Measurements from ENCODE around the gene NELFA. TPM values are rescaled to one million over a fixed set of nuclear protein-coding genes. Genes with fewer than 3 reads are reported as not detected.

The NELFA gene
- total RNA-seq, 1 experiment from 2014 or later: 27.0 TPM

GRCh38 chr4:1953335-1953734, 55.4 kb downstream of the NELFA start:
- no peak overlapping the region for H3K4me3 ChIP-seq (ENCODE audit: low read depth in 2 of 2, low read length in 2 of 2)
- DNase-seq (ENCODE audit: low read depth, low spot score): no peak
- TF ChIP-seq, protein P1, sequence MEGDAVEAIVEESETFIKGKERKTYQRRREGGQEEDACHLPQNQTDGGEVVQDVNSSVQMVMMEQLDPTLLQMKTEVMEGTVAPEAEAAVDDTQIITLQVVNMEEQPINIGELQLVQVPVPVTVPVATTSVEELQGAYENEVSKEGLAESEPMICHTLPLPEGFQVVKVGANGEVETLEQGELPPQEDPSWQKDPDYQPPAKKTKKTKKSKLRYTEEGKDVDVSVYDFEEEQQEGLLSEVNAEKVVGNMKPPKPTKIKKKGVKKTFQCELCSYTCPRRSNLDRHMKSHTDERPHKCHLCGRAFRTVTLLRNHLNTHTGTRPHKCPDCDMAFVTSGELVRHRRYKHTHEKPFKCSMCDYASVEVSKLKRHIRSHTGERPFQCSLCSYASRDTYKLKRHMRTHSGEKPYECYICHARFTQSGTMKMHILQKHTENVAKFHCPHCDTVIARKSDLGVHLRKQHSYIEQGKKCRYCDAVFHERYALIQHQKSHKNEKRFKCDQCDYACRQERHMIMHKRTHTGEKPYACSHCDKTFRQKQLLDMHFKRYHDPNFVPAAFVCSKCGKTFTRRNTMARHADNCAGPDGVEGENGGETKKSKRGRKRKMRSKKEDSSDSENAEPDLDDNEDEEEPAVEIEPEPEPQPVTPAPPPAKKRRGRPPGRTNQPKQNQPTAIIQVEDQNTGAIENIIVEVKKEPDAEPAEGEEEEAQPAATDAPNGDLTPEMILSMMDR (IDR thresholded peaks at IDR 0.05): no peak
- no peak for TF ChIP-seq SIN3A (IDR thresholded peaks at IDR 0.05; ENCODE audit: borderline replicate concordance, insufficient read depth, low read depth, low read length)
- TF ChIP-seq, protein P2, sequence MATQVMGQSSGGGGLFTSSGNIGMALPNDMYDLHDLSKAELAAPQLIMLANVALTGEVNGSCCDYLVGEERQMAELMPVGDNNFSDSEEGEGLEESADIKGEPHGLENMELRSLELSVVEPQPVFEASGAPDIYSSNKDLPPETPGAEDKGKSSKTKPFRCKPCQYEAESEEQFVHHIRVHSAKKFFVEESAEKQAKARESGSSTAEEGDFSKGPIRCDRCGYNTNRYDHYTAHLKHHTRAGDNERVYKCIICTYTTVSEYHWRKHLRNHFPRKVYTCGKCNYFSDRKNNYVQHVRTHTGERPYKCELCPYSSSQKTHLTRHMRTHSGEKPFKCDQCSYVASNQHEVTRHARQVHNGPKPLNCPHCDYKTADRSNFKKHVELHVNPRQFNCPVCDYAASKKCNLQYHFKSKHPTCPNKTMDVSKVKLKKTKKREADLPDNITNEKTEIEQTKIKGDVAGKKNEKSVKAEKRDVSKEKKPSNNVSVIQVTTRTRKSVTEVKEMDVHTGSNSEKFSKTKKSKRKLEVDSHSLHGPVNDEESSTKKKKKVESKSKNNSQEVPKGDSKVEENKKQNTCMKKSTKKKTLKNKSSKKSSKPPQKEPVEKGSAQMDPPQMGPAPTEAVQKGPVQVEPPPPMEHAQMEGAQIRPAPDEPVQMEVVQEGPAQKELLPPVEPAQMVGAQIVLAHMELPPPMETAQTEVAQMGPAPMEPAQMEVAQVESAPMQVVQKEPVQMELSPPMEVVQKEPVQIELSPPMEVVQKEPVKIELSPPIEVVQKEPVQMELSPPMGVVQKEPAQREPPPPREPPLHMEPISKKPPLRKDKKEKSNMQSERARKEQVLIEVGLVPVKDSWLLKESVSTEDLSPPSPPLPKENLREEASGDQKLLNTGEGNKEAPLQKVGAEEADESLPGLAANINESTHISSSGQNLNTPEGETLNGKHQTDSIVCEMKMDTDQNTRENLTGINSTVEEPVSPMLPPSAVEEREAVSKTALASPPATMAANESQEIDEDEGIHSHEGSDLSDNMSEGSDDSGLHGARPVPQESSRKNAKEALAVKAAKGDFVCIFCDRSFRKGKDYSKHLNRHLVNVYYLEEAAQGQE (IDR thresholded peaks at IDR 0.05; ENCODE audit: insufficient read depth in 1 of 2, low read depth in 2 of 2, low read length in 1 of 2): no peak
- no peak for TF ChIP-seq TCF7L2 (IDR thresholded peaks at IDR 0.05; ENCODE audit: low read depth, low read length)
- no peaks in the 10 kb centered on the region for H3K27me3 ChIP-seq (ENCODE audit: control insufficient read depth, insufficient read depth, low read length)
- H3K9me3 ChIP-seq (ENCODE audit: control insufficient read depth, insufficient read depth, low read depth, low read length): no peaks in the 10 kb centered on the region
- CTCF ChIA-PET: no interaction called here
- no TSS peak for BruUV-seq (replicated peaks)
- H3K36me3 ChIP-seq (ENCODE audit: control insufficient read depth, insufficient read depth, low read length): peaks cover 2% of the 10 kb centered on the region
- no peak overlapping the region for H3K27ac ChIP-seq (ENCODE audit: low read length)
- POLR2A ChIA-PET: no interaction called here
- intact Hi-C loops (cut with micrococcal nuclease; ENCODE audit: unreplicated experiment) (no loop called here), in situ Hi-C loops (cut with HindIII; ENCODE audit: low pct_unique_long_range_greater_than_20kb, low sequenced_read_pairs) (no loop called here)
- ATAC-seq: no peak
- no peaks in the 10 kb centered on the region for H3K4me1 ChIP-seq (ENCODE audit: control insufficient read depth, insufficient read depth, low read length)

DNA sequence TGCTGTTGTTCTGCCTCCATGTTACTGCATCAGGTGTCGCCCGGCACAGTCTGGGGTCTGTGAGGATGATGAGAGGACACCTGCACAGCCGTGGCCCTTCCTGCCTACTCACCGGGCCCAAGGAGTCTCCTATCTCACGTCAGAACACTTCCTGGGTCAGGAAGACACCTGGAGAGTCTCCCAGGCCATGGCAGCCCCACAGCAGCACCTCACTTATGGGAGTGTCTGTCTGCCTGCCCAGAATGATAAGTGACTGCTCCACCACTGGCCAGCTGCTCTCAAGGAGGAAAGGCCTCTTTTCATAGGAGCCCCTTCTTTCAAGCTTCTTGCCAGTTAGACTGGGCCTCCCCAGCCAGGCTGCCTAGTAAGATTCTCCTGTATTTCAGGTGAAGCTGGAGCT, 56.1 kb downstream of the NELFA start:
- no peak for ATAC-seq
- CTCF ChIA-PET: no interaction called here
- intact Hi-C loops (cut with micrococcal nuclease; ENCODE audit: unreplicated experiment): no loop called here
- Histone ChIP-seq H3K4me1 (ENCODE audit: control insufficient read depth, insufficient read depth, low read length) (no peaks in the 10 kb centered on the region), H3K9me3 (ENCODE audit: control insufficient read depth, insufficient read depth, low read depth, low read length) (no peaks in the 10 kb centered on the region), H3K27me3 (ENCODE audit: control insufficient read depth, insufficient read depth, low read length) (no peaks in the 10 kb centered on the region), H3K27ac (ENCODE audit: low read length) (no peak overlapping the region), H3K4me3 (ENCODE audit: low read depth in 2 of 2, low read length in 2 of 2) (no peak overlapping the region), H3K36me3 (ENCODE audit: control insufficient read depth, insufficient read depth, low read length) (peaks cover 2% of the 10 kb centered on the region)
- in situ Hi-C loops (cut with HindIII; ENCODE audit: low pct_unique_long_range_greater_than_20kb, low sequenced_read_pairs): no loop called here
- DNase-seq (ENCODE audit: low read depth, low spot score): no peak
- no peak for TF ChIP-seq POLR2AphosphoS5 (IDR thresholded peaks at IDR 0.05; ENCODE audit: low read depth, low read length)
- TF ChIP-seq TCF7L2 (IDR thresholded peaks at IDR 0.05; ENCODE audit: low read depth, low read length): no peak
- TF ChIP-seq SIN3A (IDR thresholded peaks at IDR 0.05; ENCODE audit: borderline replicate concordance, insufficient read depth, low read depth, low read length): no peak
- TF ChIP-seq, protein P2 (IDR thresholded peaks at IDR 0.05; ENCODE audit: insufficient read depth in 1 of 2, low read depth in 2 of 2, low read length in 1 of 2): no peak
- TF ChIP-seq, protein P1 (IDR thresholded peaks at IDR 0.05): no peak
- no TSS peak for BruUV-seq (replicated peaks)
- POLR2A ChIA-PET: no interaction called here
